NCI-H2196 treated with DMSO at 0.1 percent for 48 hours (cell line): ENCODE data around the gene IL12A.

Source experiments
- DNase-seq: peaks from one replicate; lab custom pipeline; 2025; ENCODE audit not compliant: unreplicated experiment; lab: John Stamatoyannopoulos, UW

The IL12A gene

GRCh38 chr3:159988617-159989271 lies at the start of gene IL12A:
Gene IL12A, plus strand, starts transcription at chr3:159988835.
- no peak for DNase-seq

GRCh38 chr3:159941038-159942000 lies 47.3 kb upstream of the IL12A start:
- DNase-seq, result no peak

- no peak for DNase-seq
Observed at GRCh38 chr3:159944781-159945180, 43.9 kb upstream of the IL12A start.

- no peak for DNase-seq
Observed at GRCh38 chr3:159945930-159946329, 42.7 kb upstream of the IL12A start.

- DNase-seq, result no peak
Observed at GRCh38 chr3:159947220-159947619, 41.4 kb upstream of the IL12A start.

GRCh38 chr3:159948429-159949144 lies 40.0 kb upstream of the IL12A start:
- DNase-seq, result no peak

- no peak for DNase-seq
Observed at GRCh38 chr3:159950156-159950898, 38.3 kb upstream of the IL12A start.

- no peak for DNase-seq
Observed at GRCh38 chr3:159951540-159951939, 37.1 kb upstream of the IL12A start.

GRCh38 chr3:159953325-159954085 lies 35.1 kb upstream of the IL12A start:
- DNase-seq, result no peak

GRCh38 chr3:159960188-159961148 lies 28.2 kb upstream of the IL12A start:
- DNase-seq, result no peak

GRCh38 chr3:159964166-159964973 lies 24.3 kb upstream of the IL12A start:
- DNase-seq, result no peak

GRCh38 chr3:159971311-159971710 lies 17.3 kb upstream of the IL12A start:
- no peak for DNase-seq

GRCh38 chr3:159977295-159977694 lies 11.3 kb upstream of the IL12A start:
- DNase-seq, result no peak

- no peak for DNase-seq
Observed at GRCh38 chr3:159978353-159978752, 10.3 kb upstream of the IL12A start.

- no peak for DNase-seq
Observed at GRCh38 chr3:159978918-159979703, 9.5 kb upstream of the IL12A start.

- no peak for DNase-seq
Observed at GRCh38 chr3:159982442-159982974, 6.1 kb upstream of the IL12A start.

GRCh38 chr3:159987291-159987711 lies 1.3 kb upstream of the IL12A start:
- DNase-seq, result no peak
